Calu3 (cell line): Measurements from ENCODE around the gene GAL3ST2. TPM values are rescaled to one million over a fixed set of nuclear protein-coding genes. Genes with fewer than 3 reads are reported as not detected.
"Not testable (repeated sequence)": the region's sequence is repeated elsewhere in the genome, so short reads cannot be mapped to it uniquely, and the experiment has no call there.

Experiments used
- BruUV-seq: library from RNA; stranded (reverse); fragments of 400-500 nt; replicated peaks from 2 replicates; lab custom pipeline; 2021; lab: Mats Ljungman, UMichigan
- CTCF ChIA-PET: fragments of 300-600 bp; sonication (Branson Sonifier 250); formaldehyde crosslinking; loops from one replicate; lab custom pipeline; 2022; ENCODE audit warnings: antibody characterized with exemption; lab: Charles Lee
- DNase-seq: peaks from one replicate; pipeline ENCODE4 v3.0.0; 2022
- H3K27ac Mint-ChIP-seq: one replicate; pipeline ENCODE4 v1.8.0; 2022; ENCODE audit warnings: mixed read lengths; ENCODE audit not compliant: unreplicated experiment
- H3K27me3 Mint-ChIP-seq: one replicate; pipeline ENCODE4 v1.8.0; 2022; ENCODE audit warnings: mixed read lengths; ENCODE audit not compliant: unreplicated experiment
- H3K36me3 Mint-ChIP-seq: one replicate; pipeline ENCODE4 v1.8.0; 2022; ENCODE audit warnings: mild to moderate bottlenecking, moderate library complexity, mixed read lengths; ENCODE audit not compliant: insufficient read depth, unreplicated experiment
- H3K4me1 Mint-ChIP-seq: one replicate; pipeline ENCODE4 v1.8.0; 2022; ENCODE audit warnings: mild to moderate bottlenecking, low read depth, mixed read lengths; ENCODE audit not compliant: unreplicated experiment
- H3K4me3 Mint-ChIP-seq: one replicate; pipeline ENCODE4 v1.8.0; 2022; ENCODE audit warnings: mild to moderate bottlenecking, low read depth, moderate library complexity, mixed read lengths; ENCODE audit not compliant: unreplicated experiment
- H3K9me3 Mint-ChIP-seq: one replicate; pipeline ENCODE4 v1.8.0; 2022; ENCODE audit warnings: low read depth, mixed read lengths; ENCODE audit not compliant: unreplicated experiment
- CTCF ChIP-seq: fragments of 200-600 bp; IDR thresholded peaks from one replicate; pipeline ENCODE4 v1.8.0; 2022; ENCODE audit warnings: antibody characterized with exemption; ENCODE audit not compliant: unreplicated experiment
- intact Hi-C: fragments of 100-400 bp; cut with micrococcal nuclease; formaldehyde crosslinking; loops from one replicate; pipeline ENCODE4 v1.10.0; 2022; ENCODE audit not compliant: unreplicated experiment
- total RNA-seq: library from RNA; stranded (reverse); gene quantifications from 2 replicates; pipeline ENCODE4 v1.2.3, GENCODE V29; 2022

GAL3ST2 gene
- total RNA-seq, 1 experiment from 2014 or later, result not detected

GRCh38 chr2:241804326-241805229, 28.0 kb downstream of the GAL3ST2 start:
- no peak for TF ChIP-seq CTCF
- BruUV-seq, result no TSS peak
- H3K27ac Mint-ChIP-seq, result no peak overlapping the region
- H3K4me3 Mint-ChIP-seq, result no peak overlapping the region
- intact Hi-C loops, result no loop called here
- no peaks in the 10 kb centered on the region for H3K4me1 Mint-ChIP-seq
- H3K36me3 Mint-ChIP-seq, result no peaks in the 10 kb centered on the region
- CTCF ChIA-PET, result interaction anchor here (0.5 kb wide), 1 partner anchor 95 kb away, joined by 5 read pairs; no protein-coding TSS in a partner anchor
- H3K9me3 Mint-ChIP-seq, result no peaks in the 10 kb centered on the region
- DNase-seq, result no peak
- peaks cover 52% of the 10 kb centered on the region for H3K27me3 Mint-ChIP-seq

- intact Hi-C loops, H3K4me3 Mint-ChIP-seq, DNase-seq, H3K9me3 Mint-ChIP-seq, H3K27ac Mint-ChIP-seq, H3K4me1 Mint-ChIP-seq, BruUV-seq, CTCF ChIA-PET, H3K36me3 Mint-ChIP-seq: not testable (repeated sequence)
- peaks cover 50% of the 10 kb centered on the region for H3K27me3 Mint-ChIP-seq
Measured at GRCh38 chr2:241806217-241806616, 29.6 kb downstream of the GAL3ST2 start.

- Mint-ChIP-seq H3K27me3 (peaks cover 30% of the 10 kb centered on the region), H3K9me3 (no peaks in the 10 kb centered on the region), H3K36me3 (no peaks in the 10 kb centered on the region), H3K27ac (no peak overlapping the region), H3K4me1 (no peaks in the 10 kb centered on the region), H3K4me3 (no peak overlapping the region)
- no peak for DNase-seq
- no peak for TF ChIP-seq CTCF
- CTCF ChIA-PET, result no interaction called here
- no TSS peak for BruUV-seq
- intact Hi-C loops, result no loop called here
Measured at GRCh38 chr2:241808051-241808720, 31.6 kb downstream of the GAL3ST2 start.

GRCh38 chr2:241808721-241809382, 32.2 kb downstream of the GAL3ST2 start, which contains the start of gene NEU4:
TSS of gene NEU4 (plus strand) at chr2:241809193. CDS start at chr2:241814485, 5,292 bp downstream.
- DNase-seq, result no peak
- CTCF ChIA-PET, result no interaction called here
- H3K27ac Mint-ChIP-seq, result no peak within 1 kb of the TSS
- peaks cover 23% of the 10 kb centered on the region for H3K27me3 Mint-ChIP-seq
- intact Hi-C loops, result no loop called here
- H3K9me3 Mint-ChIP-seq, result no peaks in the 10 kb centered on the region
- TF ChIP-seq CTCF, result no peak
- no peaks in the 10 kb centered on the region for H3K4me1 Mint-ChIP-seq
- no peaks in the 10 kb centered on the region for H3K36me3 Mint-ChIP-seq
- H3K4me3 Mint-ChIP-seq, result no peak within 1 kb of the TSS
- BruUV-seq, result no TSS peak
